HG03139 (cell line): ENCODE data around the gene IGFBP1.

Experiments
- ATAC-seq: cut with Tn5 transposase; IDR thresholded peaks from one replicate; pipeline ENCODE4 v1.9.1; 2021; ENCODE audit not compliant: unreplicated experiment

The IGFBP1 gene

DNA sequence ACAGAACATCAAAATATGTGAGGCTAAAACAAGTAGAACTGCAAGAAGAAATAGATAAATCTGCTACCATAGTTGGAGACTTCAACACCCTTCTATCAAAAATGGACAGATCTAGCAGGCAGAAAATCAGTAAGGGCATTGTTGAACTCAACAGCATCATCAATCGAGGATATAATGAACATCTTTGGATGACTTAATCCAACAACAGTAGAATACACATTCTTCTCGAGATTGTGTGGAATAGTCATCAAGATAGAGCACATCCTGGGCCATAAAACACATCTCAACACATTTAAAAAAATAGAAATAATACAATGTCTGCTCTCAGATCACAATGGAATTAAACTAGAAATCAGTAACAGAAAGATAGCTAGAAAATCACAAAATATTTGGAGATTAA is 9.9 kb downstream of the IGFBP1 start:
- no peak for ATAC-seq

DNA sequence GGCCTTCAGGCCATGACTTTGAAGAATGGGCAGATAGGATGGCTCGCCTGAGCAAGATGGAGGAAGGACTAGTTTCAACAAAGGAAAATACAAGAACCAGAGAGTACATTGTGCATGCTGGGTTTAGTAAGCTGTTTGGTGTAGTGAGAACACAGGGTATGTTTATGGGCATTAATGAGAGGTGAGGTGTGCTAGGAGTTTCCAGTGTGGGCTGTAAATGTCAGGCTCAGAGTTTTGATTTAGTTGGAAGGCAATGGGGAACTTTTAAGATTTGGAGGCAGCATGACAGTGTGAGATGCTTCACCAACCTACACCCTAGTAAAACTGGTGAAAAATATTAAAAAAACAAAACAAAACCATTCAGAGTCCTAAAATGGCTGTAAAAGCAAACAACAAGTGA is 13.3 kb downstream of the IGFBP1 start:
- ATAC-seq: no peak

DNA sequence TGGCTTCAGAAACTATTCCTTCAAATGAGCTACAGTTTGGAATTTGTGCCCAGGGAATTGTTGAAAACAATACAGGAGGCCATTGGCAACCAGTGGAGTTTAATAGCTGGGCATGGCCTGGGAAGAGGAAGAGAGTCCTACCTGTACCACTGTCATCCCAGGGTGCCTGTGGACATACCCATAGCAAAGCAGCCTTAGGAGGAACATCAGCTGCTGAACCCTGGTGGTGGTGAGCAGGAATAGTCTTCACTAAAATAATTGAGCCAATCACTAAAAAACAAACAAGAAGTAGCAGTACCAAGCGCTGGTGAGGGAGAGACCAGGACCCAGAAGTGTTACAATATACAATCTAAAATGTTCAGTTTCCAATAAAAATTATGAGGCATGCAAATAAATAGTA is 14.5 kb downstream of the IGFBP1 start:
- ATAC-seq: no peak

DNA sequence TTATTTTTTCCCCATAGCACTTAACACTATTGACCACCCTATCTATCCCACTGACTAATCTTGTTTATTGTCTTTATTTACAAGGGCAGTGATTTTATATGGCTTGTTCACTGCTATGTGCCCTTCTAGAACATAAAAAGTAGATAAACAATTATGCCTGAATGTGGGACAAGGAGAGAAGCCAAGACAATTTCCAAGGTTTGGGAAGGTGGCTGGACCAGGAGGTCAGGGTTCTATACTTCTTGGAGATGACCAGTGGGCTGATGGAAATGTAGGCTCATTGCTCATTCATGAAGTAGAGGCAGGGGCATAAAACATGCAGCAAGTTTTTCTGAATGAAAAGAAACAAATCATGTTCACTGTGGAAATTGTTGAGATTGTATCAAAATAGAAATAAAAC is 21.3 kb downstream of the IGFBP1 start:
- no peak for ATAC-seq

DNA sequence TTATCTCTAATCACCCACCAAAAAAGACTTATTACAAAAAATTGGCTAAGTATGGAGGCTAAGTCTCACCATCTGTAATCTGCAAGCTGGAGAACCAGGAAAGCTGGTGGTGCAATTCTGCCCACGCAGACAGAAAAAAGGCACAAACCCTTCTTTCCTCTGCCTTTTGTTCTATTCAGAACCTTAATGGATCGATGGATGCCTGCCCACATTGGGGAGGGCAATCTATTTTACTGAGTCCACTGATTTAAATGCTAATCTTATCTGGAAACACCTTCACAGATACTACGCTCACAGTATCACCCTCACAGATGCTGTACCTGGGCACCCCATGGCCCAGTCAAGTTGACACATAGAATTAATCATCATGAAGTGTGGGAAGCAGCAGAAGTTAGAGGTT is 22.6 kb downstream of the IGFBP1 start:
- no peak for ATAC-seq

DNA sequence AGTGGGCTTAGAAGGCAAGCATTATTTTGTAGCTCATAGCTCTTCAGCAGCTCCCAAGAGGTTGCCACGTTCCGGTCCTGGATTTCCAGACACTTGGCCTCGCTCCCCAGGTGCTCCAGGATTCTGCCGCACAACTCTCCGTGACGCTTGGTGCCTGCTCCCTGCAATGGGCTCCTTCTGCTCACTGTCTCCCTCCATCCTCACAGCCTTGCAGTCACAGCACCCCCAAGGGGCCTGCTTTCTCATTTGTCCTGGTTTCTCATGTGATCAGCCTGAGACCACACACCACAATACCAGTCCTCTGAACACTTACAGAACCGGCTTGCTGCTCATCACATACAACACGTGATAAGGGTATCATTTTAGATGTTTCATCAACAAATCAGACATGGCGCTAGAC is 23.0 kb downstream of the IGFBP1 start:
- ATAC-seq: no peak

DNA sequence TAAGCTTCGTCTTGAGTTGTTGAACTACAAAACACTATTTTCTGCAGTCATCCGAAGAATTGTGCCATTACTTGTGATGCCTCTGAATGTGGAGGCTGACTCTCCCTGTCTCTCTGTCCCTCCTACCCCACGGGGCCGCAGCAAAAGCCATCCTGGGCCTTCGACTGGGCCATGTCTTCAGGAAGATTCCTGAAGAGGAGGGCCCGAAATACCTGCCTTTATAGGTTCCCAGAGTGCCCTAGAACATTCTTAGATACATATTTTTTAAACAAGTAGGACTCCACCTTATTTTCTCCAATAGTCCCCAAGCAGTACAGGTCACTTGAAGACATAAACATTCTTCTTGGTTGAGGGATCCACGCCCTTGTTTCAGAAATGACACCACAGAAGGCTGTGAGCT is 24.7 kb downstream of the IGFBP1 start:
- no peak for ATAC-seq

DNA sequence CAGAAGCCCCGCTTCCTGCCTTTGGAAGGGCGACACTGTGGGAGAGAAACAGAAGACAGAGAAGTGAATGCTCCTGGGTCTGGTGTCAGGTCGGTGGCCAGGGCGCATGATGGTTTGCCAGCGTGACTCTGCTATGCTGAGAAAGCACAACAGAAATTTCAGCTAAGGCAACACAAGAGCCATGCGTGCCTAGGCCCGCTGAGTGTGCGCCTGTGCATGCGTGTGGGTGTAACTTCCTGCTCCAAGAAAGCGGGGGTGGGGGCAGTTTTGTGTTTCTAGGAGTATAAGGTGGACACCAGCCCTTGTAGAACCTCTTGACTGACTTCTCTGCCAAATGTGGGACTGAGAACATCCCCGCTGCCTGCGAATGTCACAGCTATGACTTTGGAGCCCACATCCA is 26.6 kb downstream of the IGFBP1 start:
- ATAC-seq: no peak

DNA sequence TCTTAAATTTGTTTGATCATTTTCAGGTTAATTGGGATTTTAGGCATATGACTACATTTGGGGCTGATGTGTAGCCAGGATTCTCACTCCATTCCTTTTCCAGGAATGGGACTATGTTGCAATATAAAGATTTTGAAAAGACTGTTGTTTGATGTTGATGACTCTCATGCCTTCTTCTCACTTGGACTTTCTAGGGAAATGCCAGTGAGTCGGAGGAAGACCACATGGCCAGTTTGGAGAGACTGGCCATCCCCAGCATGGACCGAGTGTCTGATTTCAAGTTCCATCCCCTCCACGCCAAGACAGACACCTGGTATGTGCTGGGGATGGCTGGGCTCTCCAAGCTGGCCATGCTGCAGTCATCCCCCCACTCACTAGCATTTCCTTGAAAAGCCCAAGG is 27.3 kb downstream of the IGFBP1 start:
- ATAC-seq: no peak

DNA sequence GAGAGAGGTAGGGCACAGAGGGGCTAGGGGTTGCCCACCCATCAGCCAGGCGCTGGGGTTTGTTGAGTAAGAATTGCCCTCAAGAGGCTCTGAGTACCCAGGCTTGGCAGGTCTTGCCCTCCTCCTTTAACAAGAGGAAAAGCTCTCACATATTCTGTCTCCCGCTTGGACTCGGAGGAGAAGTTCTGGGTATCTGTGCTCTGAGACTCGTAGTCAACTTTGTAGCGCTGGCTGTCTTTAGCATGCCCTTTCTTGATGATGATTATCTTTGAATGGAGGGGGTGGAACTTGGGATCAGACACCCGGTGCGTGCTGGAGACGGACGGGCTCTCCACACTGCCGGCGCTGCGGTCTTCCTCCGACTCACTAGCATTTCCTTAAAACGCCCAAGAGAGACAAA is 28.8 kb downstream of the IGFBP1 start:
- no peak for ATAC-seq

DNA sequence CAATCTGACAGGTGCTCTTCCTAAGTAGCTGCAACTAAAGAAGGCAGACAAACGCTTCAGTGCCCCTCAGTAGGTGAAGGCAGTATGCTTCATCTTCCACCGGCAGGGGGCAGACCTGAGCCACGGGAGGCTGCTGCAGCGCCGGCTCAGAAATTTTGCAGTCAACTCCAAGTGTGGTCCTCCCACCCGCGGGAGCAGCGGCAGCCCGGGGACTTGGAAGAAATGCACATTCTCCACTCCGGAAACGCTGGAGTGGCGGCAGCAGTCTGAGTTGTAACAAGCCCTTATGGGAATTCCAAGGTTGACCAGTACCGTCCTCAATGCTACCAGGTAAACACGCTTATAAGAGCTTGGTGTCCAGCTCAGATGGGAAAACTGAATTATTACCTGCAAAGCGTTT is 29.4 kb downstream of the IGFBP1 start:
- ATAC-seq: peak; percentile 62

DNA sequence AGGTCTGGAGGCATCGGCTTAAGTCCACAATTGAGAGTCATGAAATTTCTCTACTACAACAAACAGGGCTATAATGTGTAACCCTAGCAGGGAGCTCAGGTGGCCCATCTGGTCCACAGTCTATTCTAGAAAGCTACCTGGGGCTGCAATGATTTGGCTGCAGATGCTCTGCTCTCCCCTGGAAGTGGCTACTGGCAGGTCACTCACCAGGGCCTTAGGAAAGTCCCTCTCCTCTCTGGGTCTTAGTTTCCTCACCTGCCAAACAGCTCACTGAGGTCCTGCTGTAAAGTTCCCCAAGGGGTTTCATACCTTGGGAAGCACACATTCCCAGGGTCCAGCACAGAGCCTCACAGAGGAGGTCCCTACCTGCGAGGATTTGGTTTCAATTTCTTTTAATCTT is 30.3 kb downstream of the IGFBP1 start:
- ATAC-seq: no peak

DNA sequence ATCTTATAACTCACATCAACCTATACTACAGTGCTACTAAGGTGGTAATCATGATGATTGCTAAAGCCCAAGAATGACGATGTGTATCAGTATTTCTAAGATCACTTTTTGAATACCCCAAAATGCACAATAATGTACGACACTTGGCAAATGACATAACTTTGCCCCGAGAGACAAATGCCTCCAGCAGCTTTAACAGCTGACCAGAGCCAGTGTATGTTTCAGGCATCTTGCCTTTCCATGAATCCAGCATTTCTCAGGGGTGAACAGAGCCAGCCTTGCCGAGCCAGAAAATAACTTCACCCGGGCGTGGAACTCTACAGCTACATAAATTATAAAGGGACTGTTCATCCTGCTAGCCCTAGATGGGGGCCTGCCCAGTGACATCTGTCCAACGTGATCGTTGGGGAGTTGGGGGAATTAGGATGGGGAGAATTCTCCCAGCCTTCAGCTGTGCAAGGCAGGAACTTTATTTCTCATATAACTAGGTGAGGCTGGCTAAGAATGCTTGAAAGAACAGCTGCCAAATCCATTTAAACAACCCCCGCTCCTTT is 31.0 kb downstream of the IGFBP1 start:
- ATAC-seq: no peak

DNA sequence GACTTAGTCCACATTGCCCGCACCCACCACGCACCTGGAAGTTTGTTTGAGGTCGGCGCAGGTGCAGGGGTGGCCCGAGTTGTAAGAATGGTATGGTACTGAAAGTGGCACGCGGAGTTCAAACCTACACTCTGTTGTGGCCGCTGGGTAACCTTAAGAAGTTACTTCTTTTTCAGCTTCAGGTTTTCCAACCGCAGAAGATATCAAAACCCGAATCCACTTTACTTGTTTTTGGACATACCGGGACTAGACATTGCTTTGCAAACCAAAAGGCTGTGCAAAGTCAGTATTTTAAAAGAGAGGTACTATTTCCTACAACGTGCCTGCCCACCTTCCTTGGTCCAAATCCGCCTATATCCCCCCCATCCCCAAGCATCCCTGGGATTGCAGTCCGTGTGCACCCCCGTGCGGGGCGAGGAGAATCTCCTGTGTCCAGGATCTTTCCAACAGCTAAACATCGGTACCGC is 31.7 kb downstream of the IGFBP1 start:
- no peak for ATAC-seq

DNA sequence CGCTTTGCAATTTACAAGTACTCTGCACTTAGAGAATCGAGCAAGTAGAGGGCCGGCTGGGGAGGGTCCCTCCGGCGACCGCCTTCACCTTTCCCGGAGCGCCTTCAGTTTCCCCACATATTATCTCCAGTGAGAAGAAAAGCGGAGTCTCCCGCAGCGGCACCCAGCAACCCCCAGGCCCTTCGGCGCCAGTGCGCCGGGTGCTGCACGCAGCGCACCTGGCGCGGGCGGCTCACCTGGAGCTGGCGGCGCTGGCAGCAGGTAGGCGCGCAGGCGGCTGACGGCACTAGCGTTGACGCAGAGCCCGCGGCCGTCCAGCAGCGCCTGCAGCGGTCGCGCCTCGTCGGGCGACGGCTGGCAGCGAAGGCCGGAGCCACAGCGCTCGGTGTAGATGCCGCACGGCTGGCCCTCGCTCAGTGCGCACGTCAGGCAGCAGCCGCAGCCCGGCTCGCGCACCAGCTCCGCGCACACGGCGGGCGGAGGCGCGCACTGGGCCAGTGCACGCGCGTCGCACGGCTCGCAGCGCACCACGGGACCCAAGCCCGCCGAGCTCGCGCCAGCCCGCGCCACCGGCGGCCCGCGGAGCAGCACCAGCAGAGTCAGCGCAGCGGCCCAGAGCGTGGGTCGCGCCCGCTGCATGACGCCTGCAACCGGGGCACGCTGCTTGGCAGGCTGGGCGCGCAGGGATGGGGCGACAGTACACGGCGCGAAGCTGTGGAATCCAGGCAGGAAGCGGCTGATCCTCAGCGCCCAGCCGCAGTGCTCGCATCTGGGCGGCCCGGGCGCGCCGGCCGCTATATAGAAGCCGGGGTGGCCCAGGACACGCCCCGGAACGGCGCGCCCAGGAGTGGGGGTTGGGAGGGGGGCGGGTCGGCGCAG is 32.5 kb downstream of the IGFBP1 start, which contains the start of gene IGFBP3:
IGFBP3 (minus strand) TSS at position 771 of the 879 bp plus-strand sequence; CDS start at position 639, 132 bp downstream.
- ATAC-seq: no peak

DNA sequence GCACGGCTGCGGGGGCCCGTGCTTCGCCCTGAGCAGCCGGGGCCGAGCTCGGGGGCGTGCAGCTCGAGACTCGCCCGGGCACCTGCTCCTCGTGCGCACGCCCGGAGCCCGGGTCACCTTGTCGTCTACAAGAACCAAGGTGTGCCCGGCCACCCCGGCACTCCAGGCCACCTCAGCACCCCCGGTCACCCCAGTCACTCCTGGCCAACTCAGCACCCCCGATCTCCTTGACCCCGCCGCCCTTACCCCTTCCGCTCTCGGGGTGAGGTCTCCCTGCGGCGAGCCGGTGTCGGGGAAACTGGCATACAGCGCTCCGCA is 33.1 kb downstream of the IGFBP1 start:
- ATAC-seq: no peak

DNA sequence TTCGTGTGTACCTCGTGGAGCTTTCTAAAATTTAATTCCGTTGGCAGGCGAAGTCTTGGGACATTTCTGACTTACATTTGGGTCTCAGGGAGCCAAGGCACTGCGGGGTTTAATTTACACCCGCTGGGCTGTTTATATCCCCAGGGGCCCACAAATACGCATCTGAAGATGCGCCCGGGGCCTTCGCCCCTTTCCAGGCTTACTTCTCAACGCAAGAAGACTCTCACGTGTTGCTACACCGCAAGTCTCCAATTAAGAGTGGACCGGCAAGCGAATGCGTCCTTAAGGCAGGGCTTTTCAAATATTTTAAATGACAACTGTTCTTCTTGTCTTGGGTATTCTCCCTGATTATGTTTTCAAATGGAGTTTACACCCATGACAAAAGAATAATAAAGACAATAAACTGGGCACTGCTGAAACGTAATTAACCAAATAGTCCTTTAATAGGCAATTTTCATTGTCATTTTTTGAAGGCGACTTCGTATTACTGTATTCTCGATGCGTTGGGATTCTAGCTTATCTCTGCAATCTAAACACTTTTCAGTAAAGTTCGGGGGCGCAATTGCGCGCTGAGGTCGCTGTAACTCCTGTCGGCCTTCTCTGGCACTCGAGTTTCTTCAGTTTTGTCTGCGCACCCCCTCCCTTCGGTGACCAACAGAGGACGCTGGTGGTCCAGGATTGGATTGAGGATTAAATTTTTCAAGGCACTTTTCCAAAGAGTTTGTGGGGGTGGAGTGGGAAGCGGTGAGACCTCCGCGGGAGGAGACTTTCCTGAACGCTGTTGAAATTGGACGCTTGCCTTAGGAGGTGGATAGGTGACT is 33.6 kb downstream of the IGFBP1 start:
- no peak for ATAC-seq

DNA sequence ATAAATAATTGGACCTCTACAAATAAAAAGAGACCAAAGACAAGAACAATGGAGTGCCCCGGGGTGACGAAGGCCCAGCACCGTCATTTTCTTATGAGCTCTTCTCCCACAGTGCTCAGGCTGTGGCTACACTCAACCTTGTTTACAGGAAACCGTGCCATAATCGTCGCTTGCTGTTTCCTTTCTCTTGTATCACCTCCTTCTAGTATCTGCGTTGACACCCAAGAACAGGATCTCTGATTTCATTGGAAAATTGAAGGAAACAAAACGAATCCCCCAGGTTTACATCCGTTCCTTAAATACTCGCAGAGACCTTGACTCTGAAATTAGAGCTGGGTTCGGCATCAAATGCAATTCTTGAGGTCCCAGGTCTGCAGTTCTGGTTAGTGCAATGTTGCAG is 34.5 kb downstream of the IGFBP1 start:
- ATAC-seq: no peak

DNA sequence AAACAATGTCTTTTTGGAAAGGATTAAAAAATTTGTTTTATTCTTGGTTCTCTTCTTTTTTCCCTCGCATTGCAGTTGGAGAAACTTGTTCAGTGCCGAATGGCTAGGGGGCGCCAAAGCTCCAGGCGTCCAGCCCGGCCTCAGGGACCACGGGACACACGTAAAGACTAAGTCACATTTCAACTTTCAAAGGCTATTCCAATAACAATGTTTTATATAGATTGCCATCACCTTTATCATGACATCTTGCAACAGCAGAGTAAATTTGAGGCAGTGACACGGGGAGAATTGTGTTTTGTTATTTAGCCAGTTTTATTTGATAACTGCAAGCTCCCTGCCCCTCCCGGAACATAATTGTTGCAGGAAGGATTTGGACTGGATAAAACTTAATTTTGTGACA is 35.0 kb downstream of the IGFBP1 start:
- ATAC-seq: no peak

DNA sequence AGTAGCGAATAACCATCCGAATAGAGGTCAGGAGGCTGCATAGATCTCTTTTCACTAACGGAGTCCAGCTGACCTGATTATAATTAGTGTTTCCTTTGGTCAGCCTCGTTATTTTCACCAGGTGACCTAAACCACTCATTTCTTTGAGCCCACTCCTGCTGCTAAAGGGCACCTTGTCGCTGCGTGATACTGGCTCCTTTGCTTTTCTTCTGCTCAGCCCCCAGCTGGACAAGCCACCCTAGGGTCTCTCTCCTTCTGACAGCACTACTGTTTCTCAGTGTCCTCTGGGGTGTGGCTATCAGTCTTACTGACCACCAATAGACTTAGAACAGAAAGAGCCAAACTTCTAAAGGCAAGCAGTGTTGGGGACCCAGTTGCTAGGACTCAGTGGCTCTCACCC is 35.5 kb downstream of the IGFBP1 start:
- no peak for ATAC-seq

DNA sequence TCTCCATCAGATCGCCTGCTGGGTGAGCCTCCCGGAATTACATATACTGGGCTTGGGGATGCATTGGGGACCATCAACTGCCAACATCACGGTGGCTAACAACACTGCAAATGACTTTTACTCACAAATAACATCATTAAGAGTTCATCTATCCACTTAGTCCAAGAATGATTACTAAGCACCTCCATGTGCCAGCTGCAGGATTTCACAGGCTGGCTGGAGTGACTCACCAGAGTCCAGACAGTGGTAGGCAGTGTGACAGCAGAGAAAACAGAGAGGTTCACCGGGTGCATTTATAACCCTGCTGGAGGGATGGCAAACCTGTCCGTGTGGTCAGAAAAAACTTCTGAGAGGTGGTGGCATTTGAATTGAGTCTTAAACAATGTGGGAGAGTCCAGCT is 36.0 kb downstream of the IGFBP1 start:
- ATAC-seq: no peak

DNA sequence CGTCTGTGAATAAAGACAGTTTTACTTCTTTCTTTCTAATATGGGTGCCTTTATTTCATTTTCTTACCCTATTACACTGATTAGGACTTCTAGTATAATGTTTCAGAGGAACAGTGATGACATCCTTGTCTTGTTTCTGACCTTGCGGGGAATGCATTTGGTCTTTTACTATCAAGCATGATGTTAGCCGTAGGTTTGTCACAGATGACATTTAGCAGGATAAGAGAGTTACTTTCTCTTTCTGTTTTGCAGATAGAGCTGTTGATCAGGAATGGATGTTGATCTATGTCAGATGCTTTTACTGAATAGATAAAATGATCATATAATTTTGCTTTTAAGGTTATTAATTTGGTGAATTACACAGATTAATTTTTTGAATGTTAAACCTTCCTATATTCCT is 39.4 kb downstream of the IGFBP1 start:
- no peak for ATAC-seq
